ES-I3 (cell line): Measurements from ENCODE around the gene UBAC2.

ENCODE experiments used
- H3K36me3 ChIP-seq: 2 replicates; pipeline ENCODE4 v1.6.1; 2013; ENCODE audit warnings: mild to moderate bottlenecking, low read length, control low read depth, moderate library complexity; ENCODE audit not compliant: insufficient read depth
- H3K4me1 ChIP-seq: 2 replicates; pipeline ENCODE4 v1.6.1; 2013; ENCODE audit warnings: mild to moderate bottlenecking, control low read depth, low read length; ENCODE audit not compliant: insufficient read depth
- H3K9ac ChIP-seq: 2 replicates; pipeline ENCODE4 v1.6.1; 2013; ENCODE audit warnings: low read depth, mild to moderate bottlenecking, low read length, moderate library complexity
- H3K9me3 ChIP-seq: 2 replicates; pipeline ENCODE4 v1.6.1; 2013; ENCODE audit warnings: mild to moderate bottlenecking, low read length, moderate library complexity; ENCODE audit not compliant: control insufficient read depth, insufficient read depth

Gene UBAC2

DNA sequence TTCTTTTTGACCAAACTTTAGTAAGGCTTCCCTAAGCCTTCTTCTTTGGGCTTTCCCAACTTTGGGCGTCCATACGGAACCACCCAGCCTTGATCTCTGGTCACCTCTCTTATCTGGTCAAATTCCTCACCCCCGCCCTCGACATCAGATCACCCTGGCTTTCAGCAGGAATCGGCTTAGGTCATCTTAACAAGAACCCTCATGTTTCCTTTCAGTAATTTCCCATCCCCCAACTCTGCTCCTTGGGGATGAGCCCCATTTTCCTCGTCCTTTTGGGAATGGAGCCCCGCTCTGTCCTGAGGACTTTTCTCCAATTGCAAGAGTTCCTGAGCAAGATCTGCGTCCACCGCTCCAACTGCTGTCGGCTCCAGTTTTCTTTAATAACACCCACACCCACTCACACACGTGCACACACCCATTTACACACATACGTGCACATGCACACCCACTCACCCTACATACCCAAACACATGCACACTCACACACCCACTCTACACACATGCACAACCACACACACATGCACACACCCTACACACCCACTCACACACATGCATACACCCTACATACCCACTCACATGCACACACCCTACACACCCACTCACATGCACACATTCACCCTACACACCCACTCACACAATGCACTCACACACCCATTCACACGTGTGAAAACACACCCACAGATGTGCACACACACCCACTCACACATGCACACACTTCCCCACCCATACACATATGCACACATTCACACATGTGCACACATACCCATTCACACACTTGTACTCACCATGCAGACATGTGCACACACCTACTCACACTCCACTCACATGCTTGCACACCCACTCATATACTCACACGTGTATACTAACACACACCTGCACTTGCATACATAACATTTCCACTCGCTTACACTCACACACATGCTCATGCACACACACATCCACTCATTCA lies 213.7 kb downstream of the UBAC2 start:
- Histone ChIP-seq H3K36me3 (no peaks in the 10 kb centered on the region), H3K9me3 (no peaks in the 10 kb centered on the region), H3K9ac (no peak overlapping the region), H3K4me1 (peaks cover 19% of the 10 kb centered on the region; the same call in 1 of the 2 replicates)

DNA sequence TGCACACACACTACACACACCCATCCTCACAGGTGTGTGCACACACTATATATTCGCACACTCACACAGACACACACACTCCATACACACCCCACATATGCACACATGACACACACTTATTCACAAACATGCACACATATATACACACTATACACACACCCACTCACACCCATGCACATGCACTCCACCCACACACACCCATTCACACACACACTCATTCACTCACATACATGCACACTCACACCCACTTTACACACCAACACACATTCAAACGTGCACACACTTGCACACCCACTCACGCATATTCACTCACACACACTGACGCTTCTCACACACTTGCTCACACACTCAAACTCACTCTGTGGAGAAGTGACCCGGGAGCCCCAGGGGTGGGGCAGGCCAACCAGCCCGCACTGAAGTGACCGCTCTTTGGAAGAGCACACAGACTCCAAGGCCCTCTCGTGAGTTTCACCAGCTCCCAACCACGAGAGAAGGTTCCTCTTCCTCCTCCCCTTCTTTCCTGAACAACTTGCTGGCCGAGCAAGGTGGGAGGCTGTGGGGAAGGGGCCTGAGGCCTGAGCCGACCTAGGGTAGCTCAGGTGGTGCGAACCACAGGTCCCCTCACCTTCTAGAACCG lies 214.5 kb downstream of the UBAC2 start:
- no peaks in the 10 kb centered on the region for H3K36me3 ChIP-seq
- peaks cover 19% of the 10 kb centered on the region; the same call in 1 of the 2 replicates for H3K4me1 ChIP-seq
- H3K9ac ChIP-seq = no peak overlapping the region
- no peaks in the 10 kb centered on the region for H3K9me3 ChIP-seq

DNA sequence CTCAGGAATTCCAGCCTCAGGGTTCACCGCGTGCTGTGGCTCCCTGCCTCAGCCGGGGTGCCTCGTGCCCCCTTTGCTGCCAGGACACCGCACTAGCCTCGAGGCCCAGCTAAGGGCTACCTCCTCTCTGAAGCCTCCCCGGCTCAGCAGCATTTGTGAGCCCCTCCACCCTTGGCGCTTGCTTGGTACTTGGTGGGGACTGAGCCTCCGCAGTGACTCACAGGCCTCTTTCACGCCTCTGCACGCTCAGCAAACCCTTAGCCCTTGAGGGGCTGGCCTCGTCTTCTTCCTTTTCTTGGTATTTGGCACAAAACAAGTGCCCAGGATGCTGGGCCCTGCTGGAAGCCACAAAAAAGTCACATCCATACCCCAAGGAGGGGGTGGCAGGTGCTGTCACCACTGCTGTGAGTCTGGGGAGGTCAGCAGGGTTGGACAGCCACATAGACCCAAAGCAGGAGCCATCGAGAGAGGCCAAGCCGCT lies 215.2 kb downstream of the UBAC2 start:
- peaks cover 16% of the 10 kb centered on the region; the same call in 1 of the 2 replicates for H3K4me1 ChIP-seq

DNA sequence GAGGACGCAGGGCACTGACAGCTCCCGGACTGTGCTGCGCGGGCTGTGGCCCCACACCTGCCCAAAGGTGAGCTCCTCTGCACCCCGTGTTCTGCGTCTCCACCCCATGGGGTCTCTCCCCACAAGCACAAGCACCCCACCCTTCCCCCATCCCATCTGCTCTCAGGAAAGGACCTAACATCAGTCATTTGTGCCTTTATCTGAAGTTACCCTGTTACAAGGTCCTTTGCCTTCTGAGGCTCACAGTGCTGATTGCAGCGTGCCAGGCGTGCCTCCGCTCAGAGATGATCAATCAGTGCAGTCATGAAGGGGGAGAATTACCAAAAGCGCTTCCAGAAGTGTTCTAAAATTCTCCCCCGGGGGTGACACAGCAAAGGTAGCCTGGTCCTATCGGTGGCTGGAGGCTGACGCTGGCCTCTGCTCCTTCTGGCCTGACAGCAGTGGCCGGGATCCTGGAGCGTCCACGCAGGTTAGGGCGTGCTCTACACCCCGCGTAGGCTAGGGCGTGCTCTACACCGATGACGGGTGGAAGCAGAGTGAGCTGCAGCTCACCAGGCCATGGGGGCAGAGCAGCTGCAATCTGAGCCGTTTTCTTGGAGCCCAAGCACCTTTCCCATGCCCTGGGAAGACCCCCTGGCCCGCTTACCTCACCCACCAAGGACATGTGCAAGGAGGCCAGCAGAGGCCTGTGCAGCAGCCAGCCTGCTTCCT lies 215.9 kb downstream of the UBAC2 start:
- H3K36me3 ChIP-seq = no peaks in the 10 kb centered on the region
- H3K9ac ChIP-seq = no peak overlapping the region
- no peaks in the 10 kb centered on the region for H3K9me3 ChIP-seq
- H3K4me1 ChIP-seq = peaks cover 14% of the 10 kb centered on the region; the same call in 1 of the 2 replicates

More for the DNA sequence above, 215.2 kb downstream of the UBAC2 start:
- Histone ChIP-seq H3K9ac (no peak overlapping the region), H3K36me3 (no peaks in the 10 kb centered on the region), H3K9me3 (no peaks in the 10 kb centered on the region)

DNA sequence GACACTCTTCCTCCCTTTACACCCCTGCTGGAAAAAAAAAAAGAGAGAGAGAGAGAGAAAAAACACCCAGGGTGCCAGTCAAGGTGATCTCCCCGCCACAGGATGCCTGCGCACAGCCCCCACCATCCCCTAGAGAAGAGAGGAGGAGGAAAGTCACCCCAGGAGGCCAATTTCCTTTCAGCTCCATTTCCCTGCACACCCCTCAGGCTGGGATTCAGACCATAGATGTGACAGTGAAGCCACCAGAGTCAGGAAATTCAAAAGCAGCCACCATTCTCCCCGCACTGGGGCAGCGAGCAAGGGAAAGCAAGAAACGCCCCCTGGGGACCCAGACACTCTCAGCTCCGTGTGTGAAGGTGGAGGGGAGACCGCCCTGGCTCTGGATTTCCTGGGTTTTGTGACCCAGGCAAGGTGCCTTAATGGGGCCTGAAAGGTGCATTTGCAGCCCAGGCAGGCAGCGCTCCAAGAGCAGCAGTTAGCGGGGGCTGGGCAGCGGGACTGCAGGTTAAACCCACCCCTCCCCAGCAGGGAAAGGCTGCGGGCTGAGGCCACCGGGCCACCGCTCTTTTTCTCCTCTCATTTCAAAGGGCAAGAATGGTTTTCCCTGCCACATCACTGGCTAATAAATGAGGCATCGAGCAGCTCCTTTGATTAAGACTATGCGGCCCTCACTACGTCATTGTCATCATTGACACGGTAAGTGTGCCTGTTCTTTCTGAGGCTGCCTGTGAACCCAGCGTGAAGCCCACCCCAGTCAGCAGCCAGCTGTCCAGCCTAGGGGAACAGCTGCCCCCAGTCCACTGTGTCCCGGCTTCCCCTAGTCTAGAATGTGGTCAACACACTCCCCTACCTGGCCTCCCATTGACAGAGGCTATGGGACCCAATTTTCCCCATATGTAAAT lies 216.8 kb downstream of the UBAC2 start:
- Histone ChIP-seq H3K9ac (no peak overlapping the region; the same call in 1 of the 2 replicates), H3K4me1 (peaks cover 14% of the 10 kb centered on the region; the same call in 1 of the 2 replicates), H3K36me3 (no peaks in the 10 kb centered on the region), H3K9me3 (no peaks in the 10 kb centered on the region)

DNA sequence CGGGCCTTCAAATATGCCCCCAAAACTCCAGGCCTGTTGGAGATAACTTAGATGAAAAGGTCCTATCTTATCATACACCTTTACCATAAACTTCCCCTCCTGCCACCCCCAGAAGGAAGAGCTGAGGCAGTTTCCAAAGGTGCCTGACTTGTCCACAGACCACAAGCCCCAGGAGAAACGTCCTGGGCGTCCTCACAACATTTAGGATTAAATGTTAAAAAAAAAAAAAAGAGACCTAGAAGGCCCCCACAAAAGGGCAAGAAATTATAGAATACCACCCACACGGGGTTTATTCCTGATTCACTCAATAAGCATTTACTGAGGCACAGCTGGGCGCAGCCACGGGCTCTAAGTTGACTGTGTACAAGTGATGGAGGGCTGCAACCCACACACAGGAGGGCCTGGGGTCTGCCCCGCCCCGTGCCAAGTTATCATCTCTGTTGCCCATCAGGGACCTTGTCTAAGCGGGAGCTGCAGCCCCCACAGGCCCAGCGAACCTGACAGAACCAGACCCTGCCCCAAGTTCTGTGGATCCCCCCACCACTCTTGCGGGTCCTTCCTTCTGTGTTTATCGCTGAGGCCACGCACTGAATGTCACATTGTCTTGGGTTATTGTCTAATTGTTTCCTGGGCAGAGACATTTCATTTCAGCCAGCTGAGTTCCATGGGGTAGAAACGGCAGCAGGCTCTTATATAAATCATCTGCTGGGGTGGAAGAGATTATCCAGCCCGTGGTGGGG lies 217.6 kb downstream of the UBAC2 start:
- H3K36me3 ChIP-seq = no peaks in the 10 kb centered on the region
- H3K9ac ChIP-seq = no peak overlapping the region
- no peaks in the 10 kb centered on the region for H3K9me3 ChIP-seq
- H3K4me1 ChIP-seq = peaks cover 14% of the 10 kb centered on the region; the same call in 1 of the 2 replicates

DNA sequence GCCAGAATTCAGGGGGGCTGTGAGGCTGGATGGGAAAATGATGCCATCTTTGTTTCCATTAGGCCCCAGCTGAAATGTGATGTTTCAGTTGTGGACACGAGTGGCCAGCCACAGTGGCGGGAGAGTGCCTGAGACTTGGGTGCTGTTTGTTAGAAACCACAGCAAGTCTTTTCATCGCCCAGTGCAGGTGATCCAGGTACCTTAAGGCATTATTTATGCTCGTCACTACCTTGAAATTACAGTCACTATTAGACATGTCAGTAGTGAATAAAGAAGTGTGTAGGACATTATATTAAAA lies 218.1 kb downstream of the UBAC2 start:
- Histone ChIP-seq H3K36me3 (no peaks in the 10 kb centered on the region), H3K9ac (no peak overlapping the region), H3K4me1 (peaks cover 14% of the 10 kb centered on the region; the same call in 1 of the 2 replicates), H3K9me3 (no peaks in the 10 kb centered on the region)

DNA sequence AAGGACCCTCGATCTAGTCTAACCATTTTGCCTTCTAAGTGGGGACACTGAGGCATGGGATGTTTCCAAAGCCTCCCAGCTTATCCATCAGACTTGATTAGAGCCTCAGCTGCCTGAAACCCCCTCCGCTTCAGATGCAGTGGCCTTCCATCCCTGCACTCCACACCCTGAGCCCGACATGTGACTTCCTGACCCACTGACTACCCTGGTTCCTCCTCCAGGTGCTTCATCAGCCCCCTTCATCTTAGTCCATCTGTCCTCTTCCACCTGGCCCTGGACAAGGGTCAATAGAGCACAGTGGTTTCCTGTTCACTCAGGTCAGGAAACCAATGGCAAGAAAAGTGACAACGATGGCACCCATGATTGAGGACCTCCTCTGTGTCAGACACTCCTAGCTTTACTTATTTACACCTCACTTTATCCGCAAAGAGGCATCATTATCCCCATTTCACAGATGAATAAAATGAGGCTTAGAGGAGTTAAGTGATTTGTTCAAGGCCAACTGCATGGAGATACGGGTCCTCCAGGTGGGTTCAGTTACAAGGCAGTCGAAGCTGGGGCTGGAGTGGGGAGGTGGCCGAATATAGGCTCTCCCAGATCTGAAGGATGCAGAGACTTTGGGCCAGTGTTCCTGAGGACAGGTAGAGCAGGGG lies 219.1 kb downstream of the UBAC2 start:
- peaks cover 14% of the 10 kb centered on the region; the same call in 1 of the 2 replicates for H3K4me1 ChIP-seq
- no peaks in the 10 kb centered on the region for H3K36me3 ChIP-seq
- no peak overlapping the region for H3K9ac ChIP-seq
- H3K9me3 ChIP-seq = no peaks in the 10 kb centered on the region

GRCh38 chr13:99421271-99421670 lies 220.6 kb downstream of the UBAC2 start:
- Histone ChIP-seq H3K9ac (no peak overlapping the region), H3K9me3 (no peaks in the 10 kb centered on the region), H3K36me3 (no peaks in the 10 kb centered on the region), H3K4me1 (peaks cover 20% of the 10 kb centered on the region; the same call in 1 of the 2 replicates)

DNA sequence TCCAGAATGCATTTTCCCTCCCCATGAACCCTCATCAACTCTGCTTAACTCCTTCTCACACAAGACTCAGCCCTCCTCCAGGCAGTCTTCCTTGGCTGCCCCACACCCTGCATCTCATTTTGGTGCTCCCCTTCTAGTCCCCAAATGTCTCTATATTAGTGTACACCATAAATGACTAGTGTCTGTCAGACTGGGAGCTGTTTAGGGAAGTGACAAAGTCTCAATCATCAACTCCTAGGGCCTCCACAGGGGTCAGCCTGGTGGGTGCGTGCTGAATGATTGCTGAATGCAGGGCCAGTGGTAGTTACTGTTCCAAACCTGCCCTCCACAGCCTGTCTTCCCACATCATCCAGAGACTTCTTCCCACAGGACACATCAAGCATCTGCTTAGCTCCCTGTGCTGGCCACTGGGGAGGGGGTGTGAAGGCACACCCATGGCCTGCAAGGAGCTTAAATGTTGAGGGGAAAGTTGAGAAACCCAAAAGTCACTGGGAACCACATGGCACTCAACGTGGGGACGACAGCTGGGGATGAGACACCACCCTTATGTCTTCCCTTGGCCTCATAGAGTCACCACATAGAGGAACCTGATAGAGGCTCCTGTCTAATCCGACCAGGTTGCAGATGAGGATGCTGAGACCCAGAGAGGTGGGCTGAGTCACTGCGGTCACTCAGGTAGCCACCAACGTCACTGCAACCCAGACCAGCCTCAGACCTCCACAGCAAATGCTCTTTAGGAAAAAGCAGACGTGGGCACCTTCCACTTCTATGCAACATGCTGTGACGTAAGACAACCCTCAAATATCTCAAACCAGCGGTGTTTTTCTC lies 221.3 kb downstream of the UBAC2 start:
- no peak overlapping the region for H3K9ac ChIP-seq
- no peaks in the 10 kb centered on the region for H3K36me3 ChIP-seq
- no peaks in the 10 kb centered on the region for H3K9me3 ChIP-seq
- peaks cover 16% of the 10 kb centered on the region; the same call in 1 of the 2 replicates for H3K4me1 ChIP-seq

GRCh38 chr13:99422586-99423220 lies 222.0 kb downstream of the UBAC2 start:
- Histone ChIP-seq H3K36me3 (no peaks in the 10 kb centered on the region), H3K9ac (no peak overlapping the region), H3K4me1 (peaks cover 8% of the 10 kb centered on the region; the same call in 1 of the 2 replicates), H3K9me3 (no peaks in the 10 kb centered on the region)
